ENCODE data around the gene CD37.

GRCh38 chr19:49290517-49290916 is 44.7 kb upstream of the CD37 start:
- no peak for TF ChIP-seq POLR2AphosphoS5 (IDR thresholded peaks at IDR 0.05; ENCODE audit: low read depth, low read length)
- TF ChIP-seq POLR2A (IDR thresholded peaks at IDR 0.05; ENCODE audit: low read depth, low read length), result no peak

Data from GM12891 (cell line).